SKM-1 (cell line): ENCODE results near the gene IFITM2.
"Not testable (repeated sequence)": the region's sequence is repeated elsewhere in the genome, so short reads cannot be mapped to it uniquely, and the experiment has no call there.

ENCODE experiments used
- DNase-seq: peaks from one replicate; lab custom pipeline; 2025; ENCODE audit not compliant: unreplicated experiment; lab: John Stamatoyannopoulos, UW

The IFITM2 gene

GRCh38 chr11:281486-282161 is 26.0 kb upstream of the IFITM2 start:
- no peak for DNase-seq

GRCh38 chr11:282171-282570 is 25.4 kb upstream of the IFITM2 start:
- no peak for DNase-seq

- DNase-seq: no peak
Measured at GRCh38 chr11:282630-283360, 24.8 kb upstream of the IFITM2 start.

- no peak for DNase-seq
Measured at GRCh38 chr11:283405-284104, 24.1 kb upstream of the IFITM2 start.

- no peak for DNase-seq
Measured at GRCh38 chr11:284105-285020, 23.3 kb upstream of the IFITM2 start.

- no peak for DNase-seq
Measured at GRCh38 chr11:285021-285893, 22.4 kb upstream of the IFITM2 start.

- no peak for DNase-seq
Measured at GRCh38 chr11:285894-286220, 21.8 kb upstream of the IFITM2 start.

GRCh38 chr11:286977-287820 is 20.4 kb upstream of the IFITM2 start:
- not testable (repeated sequence) for DNase-seq

- no peak for DNase-seq
Measured at GRCh38 chr11:287821-288477, 19.7 kb upstream of the IFITM2 start.

GRCh38 chr11:288478-289397 is 18.9 kb upstream of the IFITM2 start, which contains the start of gene PGGHG:
PGGHG (plus strand) TSS chr11:289126; CDS start chr11:289817, 691 bp downstream.
- DNase-seq: peak; percentile 14

GRCh38 chr11:289398-289711 is 18.3 kb upstream of the IFITM2 start:
- DNase-seq: no peak

- no peak for DNase-seq
Measured at GRCh38 chr11:289712-290620, 17.6 kb upstream of the IFITM2 start.

GRCh38 chr11:290621-291231 is 16.9 kb upstream of the IFITM2 start:
- DNase-seq: no peak

- no peak for DNase-seq
Measured at GRCh38 chr11:291281-292210, 16.1 kb upstream of the IFITM2 start.
